Loucy (cell line): ENCODE data around the gene EFNA3.

ENCODE experiments used
- CTCF ChIP-seq: fragments of 200-600 bp; sonication (generic); conservative IDR thresholded peaks from 2 replicates; pipeline ENCODE4 v1.5.1; 2014; ENCODE audit warnings: mild to moderate bottlenecking, antibody characterized with exemption, low read length
- EZH2phosphoT487 ChIP-seq: fragments of 200-600 bp; IDR thresholded peaks from 2 replicates; pipeline ENCODE4 v1.6.1; 2018; ENCODE audit warnings: antibody characterized with exemption, mild to moderate bottlenecking, moderate library complexity, borderline replicate concordance

GRCh38 chr1:155043301-155043702 lies 35.3 kb upstream of the EFNA3 start:
- TF ChIP-seq CTCF: no peak
- TF ChIP-seq EZH2phosphoT487: no peak
